Hepatocyte (in vitro differentiated cells): ENCODE data around the gene AIM2.

Source experiments
- EZH2 ChIP-seq: fragments of 200-600 bp; sonication (generic); IDR thresholded peaks from 2 replicates; pipeline ENCODE4 v1.6.1; 2016; ENCODE audit warnings: antibody characterized with exemption, mild to moderate bottlenecking, borderline replicate concordance
- EZH2phosphoT487 ChIP-seq: fragments of 200-600 bp; sonication (generic); IDR thresholded peaks from one replicate; pipeline ENCODE4 v1.6.1; 2018; ENCODE audit warnings: antibody characterized with exemption, mild to moderate bottlenecking, low read depth, moderate library complexity; ENCODE audit not compliant: unreplicated experiment, severe bottlenecking
- TF ChIP-seq, protein P1 (sequence below): fragments of 200-600 bp; sonication (generic); IDR thresholded peaks from 2 replicates; pipeline ENCODE4 v1.5.1; 2016; ENCODE audit warnings: antibody characterized with exemption, mild to moderate bottlenecking; ENCODE audit not compliant: poor library complexity

DNA sequence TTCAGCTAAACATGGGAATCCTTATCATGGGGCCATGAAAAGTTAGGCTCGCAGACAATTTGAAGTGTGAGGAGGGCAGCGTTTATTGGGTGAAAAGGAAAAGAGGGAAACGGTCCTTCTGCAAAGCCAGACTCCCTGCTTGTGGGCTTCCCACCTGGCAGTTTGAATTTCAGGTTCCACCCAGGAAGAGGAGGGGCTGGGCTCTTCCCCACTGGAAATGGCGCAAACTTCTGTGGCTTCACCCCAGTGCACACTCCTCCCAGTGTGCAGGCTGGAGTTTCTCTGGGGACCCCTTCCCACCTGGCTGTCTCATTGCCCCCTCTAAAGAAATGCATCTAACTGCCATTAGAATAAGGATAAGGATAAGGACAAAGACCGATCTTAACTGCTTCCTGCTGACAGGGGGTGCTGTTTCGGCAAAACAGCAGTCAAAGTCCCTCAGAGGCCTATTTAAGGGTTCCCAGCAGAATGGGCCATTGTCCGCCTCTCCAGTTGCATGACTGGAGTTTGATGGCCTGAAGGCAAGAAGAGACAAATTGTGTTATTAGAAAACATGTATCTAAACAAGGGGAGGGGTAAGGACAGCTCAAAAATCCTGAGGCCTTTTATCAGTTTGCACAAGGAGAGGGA is 20.4 kb downstream of the AIM2 start:
- TF ChIP-seq, protein P1, sequence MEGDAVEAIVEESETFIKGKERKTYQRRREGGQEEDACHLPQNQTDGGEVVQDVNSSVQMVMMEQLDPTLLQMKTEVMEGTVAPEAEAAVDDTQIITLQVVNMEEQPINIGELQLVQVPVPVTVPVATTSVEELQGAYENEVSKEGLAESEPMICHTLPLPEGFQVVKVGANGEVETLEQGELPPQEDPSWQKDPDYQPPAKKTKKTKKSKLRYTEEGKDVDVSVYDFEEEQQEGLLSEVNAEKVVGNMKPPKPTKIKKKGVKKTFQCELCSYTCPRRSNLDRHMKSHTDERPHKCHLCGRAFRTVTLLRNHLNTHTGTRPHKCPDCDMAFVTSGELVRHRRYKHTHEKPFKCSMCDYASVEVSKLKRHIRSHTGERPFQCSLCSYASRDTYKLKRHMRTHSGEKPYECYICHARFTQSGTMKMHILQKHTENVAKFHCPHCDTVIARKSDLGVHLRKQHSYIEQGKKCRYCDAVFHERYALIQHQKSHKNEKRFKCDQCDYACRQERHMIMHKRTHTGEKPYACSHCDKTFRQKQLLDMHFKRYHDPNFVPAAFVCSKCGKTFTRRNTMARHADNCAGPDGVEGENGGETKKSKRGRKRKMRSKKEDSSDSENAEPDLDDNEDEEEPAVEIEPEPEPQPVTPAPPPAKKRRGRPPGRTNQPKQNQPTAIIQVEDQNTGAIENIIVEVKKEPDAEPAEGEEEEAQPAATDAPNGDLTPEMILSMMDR, result no peak
- TF ChIP-seq EZH2 (no peak), EZH2phosphoT487 (no peak)
